Nephron (organoid): ENCODE results near the gene PDGFB.

Source experiments
- H3K27ac Mint-ChIP-seq, 3 experiments: 2 replicates each; pipeline ENCODE4 v1.8.0; 2020; ENCODE audit warnings: mixed read lengths in 3 of 3, mild to moderate bottlenecking in 2 of 3, moderate library complexity in 1 of 3
- H3K27me3 Mint-ChIP-seq: 2 replicates; pipeline ENCODE4 v1.8.0; 2021; ENCODE audit warnings: low read depth, mild to moderate bottlenecking, moderate library complexity, mixed read lengths
- H3K36me3 Mint-ChIP-seq: 2 replicates; pipeline ENCODE4 v1.8.0; 2020; ENCODE audit warnings: low read depth, mixed read lengths
- H3K4me1 Mint-ChIP-seq: 2 replicates; pipeline ENCODE4 v1.8.0; 2020; ENCODE audit warnings: mixed read lengths
- H3K4me3 Mint-ChIP-seq, 3 experiments: 2 replicates each; pipeline ENCODE4 v1.8.0; 2020; ENCODE audit warnings: mild to moderate bottlenecking in 3 of 3, mixed read lengths in 3 of 3, moderate library complexity in 2 of 3
- H3K9me3 Mint-ChIP-seq: 2 replicates; pipeline ENCODE4 v1.8.0; 2020; ENCODE audit warnings: mixed read lengths
- CTCF ChIP-seq, 3 experiments: fragments of 200-600 bp; sonication (generic); IDR thresholded peaks; one replicate each; pipeline ENCODE4 v1.5.0; 2021; ENCODE audit warnings: antibody characterized with exemption in 3 of 3; ENCODE audit not compliant: unreplicated experiment in 3 of 3

The PDGFB gene

GRCh38 chr22:39238966-39239505 is 5.7 kb downstream of the PDGFB start:
- H3K4me3 Mint-ChIP-seq: no peak overlapping the region
- TF ChIP-seq CTCF (IDR thresholded peaks at IDR 0.05; ENCODE audit: unreplicated experiment in 3 of 3): no peak
- H3K36me3 Mint-ChIP-seq: no peaks in the 10 kb centered on the region
- H3K27ac Mint-ChIP-seq: peak overlapping the region in 1 of 3 experiments; percentile 18
- H3K9me3 Mint-ChIP-seq: no peaks in the 10 kb centered on the region
- H3K4me1 Mint-ChIP-seq: peaks cover 62% of the 10 kb centered on the region
- peaks cover 45% of the 10 kb centered on the region for H3K27me3 Mint-ChIP-seq

GRCh38 chr22:39238561-39238960 is 6.2 kb downstream of the PDGFB start:
- Mint-ChIP-seq H3K9me3 (no peaks in the 10 kb centered on the region), H3K27ac (peak overlapping the region in 1 of 3 experiments; percentile 18), H3K36me3 (no peaks in the 10 kb centered on the region), H3K4me3 (no peak overlapping the region), H3K4me1 (peaks cover 66% of the 10 kb centered on the region), H3K27me3 (peaks cover 44% of the 10 kb centered on the region)
- no peak for TF ChIP-seq CTCF (IDR thresholded peaks at IDR 0.05; ENCODE audit: unreplicated experiment in 3 of 3)

DNA sequence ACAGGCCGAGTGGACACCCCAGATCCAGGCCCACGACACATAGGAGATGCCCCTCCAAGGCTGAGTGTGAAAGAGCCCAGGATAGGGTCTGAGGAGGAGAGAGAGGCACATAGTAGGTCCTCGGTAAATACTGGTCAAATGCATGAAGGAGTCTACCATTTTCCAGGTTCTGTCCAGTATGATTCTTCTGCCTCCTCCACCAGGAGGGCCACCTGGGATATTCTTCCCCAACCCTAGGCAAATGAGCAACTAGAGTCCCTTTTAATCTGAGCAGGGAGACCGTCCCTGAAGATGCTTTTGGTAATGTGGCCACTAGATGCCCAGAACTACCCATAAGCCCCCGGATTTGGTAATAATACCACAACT is 6.7 kb downstream of the PDGFB start:
- peaks cover 46% of the 10 kb centered on the region for H3K27me3 Mint-ChIP-seq
- peak overlapping the region in 1 of 3 experiments; percentile 57 for H3K27ac Mint-ChIP-seq
- H3K4me1 Mint-ChIP-seq: peaks cover 70% of the 10 kb centered on the region
- H3K4me3 Mint-ChIP-seq: no peak overlapping the region
- no peak for TF ChIP-seq CTCF (IDR thresholded peaks at IDR 0.05; ENCODE audit: unreplicated experiment in 3 of 3)
- no peaks in the 10 kb centered on the region for H3K36me3 Mint-ChIP-seq
- no peaks in the 10 kb centered on the region for H3K9me3 Mint-ChIP-seq

- peak overlapping the region in 1 of 3 experiments; percentile 3 for H3K27ac Mint-ChIP-seq
- TF ChIP-seq CTCF (IDR thresholded peaks at IDR 0.05; ENCODE audit: unreplicated experiment in 3 of 3): no peak
- H3K36me3 Mint-ChIP-seq: no peaks in the 10 kb centered on the region
- peaks cover 74% of the 10 kb centered on the region for H3K4me1 Mint-ChIP-seq
- no peak overlapping the region for H3K4me3 Mint-ChIP-seq
- peaks cover 44% of the 10 kb centered on the region for H3K27me3 Mint-ChIP-seq
- H3K9me3 Mint-ChIP-seq: no peaks in the 10 kb centered on the region
Measured at GRCh38 chr22:39237318-39238100, 7.3 kb downstream of the PDGFB start.

DNA sequence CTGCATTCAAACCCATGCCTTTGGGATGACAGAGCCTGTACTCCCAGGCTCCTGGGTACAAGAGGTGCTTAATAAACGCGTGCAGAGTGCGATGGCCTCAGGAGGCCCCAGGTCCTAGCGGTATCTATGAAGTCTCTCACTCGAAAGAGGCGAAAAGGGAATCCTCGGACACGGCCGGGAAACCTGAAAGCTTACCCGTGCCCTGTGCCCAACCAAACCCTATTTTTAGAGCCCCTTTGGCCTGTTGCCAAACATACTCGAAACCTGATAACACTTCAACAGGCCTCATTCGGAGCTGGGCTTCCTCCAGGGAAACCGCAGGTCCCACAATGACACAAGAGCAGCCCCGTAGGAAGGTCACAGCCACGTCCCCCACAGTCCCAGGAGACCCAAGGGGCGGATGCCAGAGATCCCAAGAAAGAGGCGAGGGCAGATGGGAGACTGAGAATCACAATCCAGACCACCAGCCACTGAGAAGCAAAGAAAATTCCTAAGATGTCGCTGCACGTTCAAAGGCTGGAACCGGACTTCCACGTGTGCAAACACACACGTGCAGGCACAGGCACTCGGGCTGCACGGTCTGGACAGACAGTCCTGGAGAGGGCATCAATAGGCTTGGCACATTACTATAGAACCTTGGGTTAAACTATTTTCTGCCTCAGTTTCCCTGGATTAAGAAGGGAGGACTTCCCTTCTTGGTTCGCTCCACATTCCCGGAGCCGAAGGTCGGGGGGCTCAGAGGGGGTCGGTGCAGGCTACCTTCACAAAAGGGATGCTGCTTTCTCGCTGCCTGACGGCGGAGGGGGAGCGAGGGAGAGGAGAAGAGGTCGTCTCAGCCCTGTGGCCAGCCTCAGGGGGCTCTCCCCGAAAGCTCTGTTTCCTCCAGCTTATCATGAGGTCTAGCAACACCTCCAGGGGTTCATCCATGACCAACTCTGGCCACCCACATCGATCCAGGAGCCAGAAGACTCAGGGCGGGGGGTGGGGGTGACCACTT is 8.2 kb downstream of the PDGFB start:
- H3K27me3 Mint-ChIP-seq: peaks cover 41% of the 10 kb centered on the region
- H3K36me3 Mint-ChIP-seq: no peaks in the 10 kb centered on the region
- peak overlapping the region in 1 of 3 experiments; percentile 50 for H3K4me3 Mint-ChIP-seq
- H3K9me3 Mint-ChIP-seq: no peaks in the 10 kb centered on the region
- peak overlapping the region; percentile 3 to 21 (median 17) for H3K27ac Mint-ChIP-seq
- no peak for TF ChIP-seq CTCF (IDR thresholded peaks at IDR 0.05; ENCODE audit: unreplicated experiment in 3 of 3)
- H3K4me1 Mint-ChIP-seq: peaks cover 76% of the 10 kb centered on the region
